Measurements from ENCODE around the gene GPC4. TPM values are rescaled to one million over a fixed set of nuclear protein-coding genes. Genes with fewer than 3 reads are reported as not detected.

GPC4 gene
- total RNA-seq, 1 experiment from 2014 or later = 17.8 TPM

- Histone ChIP-seq H3K27me3 (replicated peaks; ENCODE audit: insufficient read depth, low read depth, low read length, poor library complexity) (no peaks in the 10 kb centered on the region), H3K9me3 (ENCODE audit: low read depth, low read length, poor library complexity, severe bottlenecking) (no peaks in the 10 kb centered on the region), H3K27ac (ENCODE audit: low read depth, low read length, poor library complexity, severe bottlenecking) (peak overlapping the region; percentile 53), H3K36me3 (ENCODE audit: insufficient read depth, low read length, poor library complexity, severe bottlenecking) (no peaks in the 10 kb centered on the region), H3K4me3 (ENCODE audit: low read depth, low read length, poor library complexity, severe bottlenecking) (no peak overlapping the region), H3K4me1 (ENCODE audit: insufficient read depth, low read length, poor library complexity, severe bottlenecking) (peaks cover 30% of the 10 kb centered on the region)
- intact Hi-C loops (cut with micrococcal nuclease; ENCODE audit: unreplicated experiment) = no loop called here
- no TSS peak for BruUV-seq (replicated peaks)
- ChIA-PET POLR2A (ENCODE audit: low non-redundant PET) (no interaction called here), CTCF (no interaction called here)
- TF ChIP-seq EZH2 (IDR thresholded peaks at IDR 0.05; ENCODE audit: borderline replicate concordance, low read depth, low read length, poor library complexity, severe bottlenecking) (no peak), CTCF (conservative IDR thresholded peaks at IDR 0.05; ENCODE audit: low read depth, low read length) (no peak)
- DNase-seq (ENCODE audit: low spot score) = no peak
Observed at GRCh38 chrX:133376422-133376821, 38.9 kb downstream of the GPC4 start.

- CTCF ChIA-PET = no interaction called here
Observed at GRCh38 chrX:133375615-133376340, 39.5 kb downstream of the GPC4 start.

GRCh38 chrX:133374874-133375387 is 40.4 kb downstream of the GPC4 start:
- Histone ChIP-seq H3K4me1 (ENCODE audit: insufficient read depth, low read length, poor library complexity, severe bottlenecking) (peaks cover 38% of the 10 kb centered on the region), H3K9me3 (ENCODE audit: low read depth, low read length, poor library complexity, severe bottlenecking) (no peaks in the 10 kb centered on the region), H3K27me3 (replicated peaks; ENCODE audit: insufficient read depth, low read depth, low read length, poor library complexity) (no peaks in the 10 kb centered on the region), H3K4me3 (ENCODE audit: low read depth, low read length, poor library complexity, severe bottlenecking) (no peak overlapping the region), H3K36me3 (ENCODE audit: insufficient read depth, low read length, poor library complexity, severe bottlenecking) (no peaks in the 10 kb centered on the region), H3K27ac (ENCODE audit: low read depth, low read length, poor library complexity, severe bottlenecking) (peak overlapping the region; percentile 53)
- no peak for TF ChIP-seq CTCF (conservative IDR thresholded peaks at IDR 0.05; ENCODE audit: low read depth, low read length)
- no peak for TF ChIP-seq EZH2 (IDR thresholded peaks at IDR 0.05; ENCODE audit: borderline replicate concordance, low read depth, low read length, poor library complexity, severe bottlenecking)
- BruUV-seq (replicated peaks) = no TSS peak
- ChIA-PET CTCF (no interaction called here), POLR2A (ENCODE audit: low non-redundant PET) (no interaction called here)
- no peak for DNase-seq (ENCODE audit: low spot score)
- intact Hi-C loops (cut with micrococcal nuclease; ENCODE audit: unreplicated experiment) = no loop called here

More at GRCh38 chrX:133375615-133376340, 39.5 kb downstream of the GPC4 start:
- DNase-seq (ENCODE audit: low spot score) = peak; percentile 70
- H3K9me3 ChIP-seq (ENCODE audit: low read depth, low read length, poor library complexity, severe bottlenecking) = no peaks in the 10 kb centered on the region
- H3K27me3 ChIP-seq (replicated peaks; ENCODE audit: insufficient read depth, low read depth, low read length, poor library complexity) = no peaks in the 10 kb centered on the region
- peaks cover 30% of the 10 kb centered on the region for H3K4me1 ChIP-seq (ENCODE audit: insufficient read depth, low read length, poor library complexity, severe bottlenecking)
- no peak for TF ChIP-seq CTCF (conservative IDR thresholded peaks at IDR 0.05; ENCODE audit: low read depth, low read length)
- no peak for TF ChIP-seq EZH2 (IDR thresholded peaks at IDR 0.05; ENCODE audit: borderline replicate concordance, low read depth, low read length, poor library complexity, severe bottlenecking)
- BruUV-seq (replicated peaks) = no TSS peak
- H3K36me3 ChIP-seq (ENCODE audit: insufficient read depth, low read length, poor library complexity, severe bottlenecking) = no peaks in the 10 kb centered on the region
- intact Hi-C loops (cut with micrococcal nuclease; ENCODE audit: unreplicated experiment) = no loop called here
- H3K4me3 ChIP-seq (ENCODE audit: low read depth, low read length, poor library complexity, severe bottlenecking) = no peak overlapping the region
- POLR2A ChIA-PET (ENCODE audit: low non-redundant PET) = no interaction called here
- H3K27ac ChIP-seq (ENCODE audit: low read depth, low read length, poor library complexity, severe bottlenecking) = peak overlapping the region; percentile 53

Measured in A673 (cell line).